HL-60 (cell line): Measurements from ENCODE around the gene OTOA.

Experiments used
- TF ChIP-seq, protein P1 (sequence below): IDR thresholded peaks from one replicate; pipeline ENCODE4 v1.5.1; 2011; ENCODE audit warnings: low read length, control low read depth, inconsistent platforms; ENCODE audit not compliant: insufficient read depth
- TF ChIP-seq, protein P2 (sequence below): IDR thresholded peaks from 2 replicates; pipeline ENCODE4 v1.6.1; 2012; ENCODE audit warnings: low read depth; ENCODE audit not compliant: insufficient replicate concordance

DNA sequence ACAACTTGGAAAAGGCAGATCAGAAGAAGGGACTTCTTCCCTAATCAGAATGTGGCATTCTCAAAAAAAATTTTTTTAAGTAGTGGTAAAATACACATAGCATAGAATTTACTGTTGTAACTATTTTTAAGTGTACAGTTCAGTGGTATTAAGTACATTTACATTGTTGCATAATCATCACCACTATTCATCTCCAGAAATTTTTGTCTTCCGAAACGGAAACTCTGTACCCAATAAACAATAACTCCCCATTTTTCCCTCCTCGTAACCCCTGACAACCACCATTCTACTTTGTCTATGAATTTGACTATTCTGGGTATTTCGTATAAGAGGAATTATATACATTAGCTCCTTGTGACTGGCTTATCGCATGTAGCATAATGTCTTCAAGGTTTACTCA lies 45.5 kb upstream of the OTOA start:
- TF ChIP-seq, protein P1, sequence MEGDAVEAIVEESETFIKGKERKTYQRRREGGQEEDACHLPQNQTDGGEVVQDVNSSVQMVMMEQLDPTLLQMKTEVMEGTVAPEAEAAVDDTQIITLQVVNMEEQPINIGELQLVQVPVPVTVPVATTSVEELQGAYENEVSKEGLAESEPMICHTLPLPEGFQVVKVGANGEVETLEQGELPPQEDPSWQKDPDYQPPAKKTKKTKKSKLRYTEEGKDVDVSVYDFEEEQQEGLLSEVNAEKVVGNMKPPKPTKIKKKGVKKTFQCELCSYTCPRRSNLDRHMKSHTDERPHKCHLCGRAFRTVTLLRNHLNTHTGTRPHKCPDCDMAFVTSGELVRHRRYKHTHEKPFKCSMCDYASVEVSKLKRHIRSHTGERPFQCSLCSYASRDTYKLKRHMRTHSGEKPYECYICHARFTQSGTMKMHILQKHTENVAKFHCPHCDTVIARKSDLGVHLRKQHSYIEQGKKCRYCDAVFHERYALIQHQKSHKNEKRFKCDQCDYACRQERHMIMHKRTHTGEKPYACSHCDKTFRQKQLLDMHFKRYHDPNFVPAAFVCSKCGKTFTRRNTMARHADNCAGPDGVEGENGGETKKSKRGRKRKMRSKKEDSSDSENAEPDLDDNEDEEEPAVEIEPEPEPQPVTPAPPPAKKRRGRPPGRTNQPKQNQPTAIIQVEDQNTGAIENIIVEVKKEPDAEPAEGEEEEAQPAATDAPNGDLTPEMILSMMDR: no peak
- TF ChIP-seq, protein P2, sequence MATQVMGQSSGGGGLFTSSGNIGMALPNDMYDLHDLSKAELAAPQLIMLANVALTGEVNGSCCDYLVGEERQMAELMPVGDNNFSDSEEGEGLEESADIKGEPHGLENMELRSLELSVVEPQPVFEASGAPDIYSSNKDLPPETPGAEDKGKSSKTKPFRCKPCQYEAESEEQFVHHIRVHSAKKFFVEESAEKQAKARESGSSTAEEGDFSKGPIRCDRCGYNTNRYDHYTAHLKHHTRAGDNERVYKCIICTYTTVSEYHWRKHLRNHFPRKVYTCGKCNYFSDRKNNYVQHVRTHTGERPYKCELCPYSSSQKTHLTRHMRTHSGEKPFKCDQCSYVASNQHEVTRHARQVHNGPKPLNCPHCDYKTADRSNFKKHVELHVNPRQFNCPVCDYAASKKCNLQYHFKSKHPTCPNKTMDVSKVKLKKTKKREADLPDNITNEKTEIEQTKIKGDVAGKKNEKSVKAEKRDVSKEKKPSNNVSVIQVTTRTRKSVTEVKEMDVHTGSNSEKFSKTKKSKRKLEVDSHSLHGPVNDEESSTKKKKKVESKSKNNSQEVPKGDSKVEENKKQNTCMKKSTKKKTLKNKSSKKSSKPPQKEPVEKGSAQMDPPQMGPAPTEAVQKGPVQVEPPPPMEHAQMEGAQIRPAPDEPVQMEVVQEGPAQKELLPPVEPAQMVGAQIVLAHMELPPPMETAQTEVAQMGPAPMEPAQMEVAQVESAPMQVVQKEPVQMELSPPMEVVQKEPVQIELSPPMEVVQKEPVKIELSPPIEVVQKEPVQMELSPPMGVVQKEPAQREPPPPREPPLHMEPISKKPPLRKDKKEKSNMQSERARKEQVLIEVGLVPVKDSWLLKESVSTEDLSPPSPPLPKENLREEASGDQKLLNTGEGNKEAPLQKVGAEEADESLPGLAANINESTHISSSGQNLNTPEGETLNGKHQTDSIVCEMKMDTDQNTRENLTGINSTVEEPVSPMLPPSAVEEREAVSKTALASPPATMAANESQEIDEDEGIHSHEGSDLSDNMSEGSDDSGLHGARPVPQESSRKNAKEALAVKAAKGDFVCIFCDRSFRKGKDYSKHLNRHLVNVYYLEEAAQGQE: no peak
